HEK293T (cell line): ENCODE results near the gene OGT.

Source experiments
- CTCF ChIA-PET: fragments of 350-600 bp; formaldehyde crosslinking; extraction: SDS; loops from one replicate; lab custom pipeline; 2021; ENCODE audit warnings: antibody characterized with exemption, inconsistent platforms; lab: Yijun Ruan, JAX
- POLR2A ChIA-PET: fragments of 350-600 bp; formaldehyde crosslinking; extraction: SDS; loops from one replicate; lab custom pipeline; 2020; ENCODE audit warnings: antibody characterized with exemption, inconsistent platforms; lab: Yijun Ruan, JAX
- DNase-seq: peaks from one replicate; pipeline ENCODE4 v3.0.0; 2012; ENCODE audit warnings: mixed read lengths; ENCODE audit errors: extremely low spot score
- ARNT ChIP-seq: fragments of 450-650 bp; IDR thresholded peaks from 2 replicates; pipeline ENCODE4 v1.6.1; 2017; ENCODE audit warnings: mild to moderate bottlenecking
- BHLHE40 ChIP-seq: fragments of 450-650 bp; IDR thresholded peaks from 2 replicates; pipeline ENCODE4 v1.6.1; 2016; ENCODE audit warnings: mild to moderate bottlenecking, moderate library complexity, borderline replicate concordance
- CTBP1 ChIP-seq: fragments of 450-650 bp; IDR thresholded peaks from 2 replicates; pipeline ENCODE4 v1.6.1; 2016; ENCODE audit warnings: borderline replicate concordance
- ELF4 ChIP-seq: fragments of 450-650 bp; IDR thresholded peaks from 2 replicates; pipeline ENCODE4 v1.6.1; 2017; ENCODE audit warnings: antibody characterized with exemption
- FOXA1 ChIP-seq: fragments of 450-650 bp; IDR thresholded peaks from 2 replicates; pipeline ENCODE4 v1.6.1; 2016; ENCODE audit warnings: mild to moderate bottlenecking
- FOXK2 ChIP-seq: fragments of 450-650 bp; IDR thresholded peaks from 2 replicates; pipeline ENCODE4 v1.6.1; 2016; ENCODE audit warnings: mild to moderate bottlenecking
- FOXM1 ChIP-seq: fragments of 450-650 bp; IDR thresholded peaks from 2 replicates; pipeline ENCODE4 v1.6.1; 2017; ENCODE audit warnings: mild to moderate bottlenecking, borderline replicate concordance
- HDGF ChIP-seq: fragments of 450-650 bp; IDR thresholded peaks from 2 replicates; pipeline ENCODE4 v1.6.1; 2017; ENCODE audit warnings: antibody characterized with exemption, borderline replicate concordance
- L3MBTL2 ChIP-seq: fragments of 450-650 bp; conservative IDR thresholded peaks from 2 replicates; pipeline ENCODE4 v1.6.1; 2016; ENCODE audit warnings: mild to moderate bottlenecking
- LEF1 ChIP-seq: fragments of 450-650 bp; IDR thresholded peaks from 2 replicates; pipeline ENCODE4 v1.6.1; 2017; ENCODE audit warnings: mild to moderate bottlenecking, borderline replicate concordance
- NFRKB ChIP-seq: fragments of 450-650 bp; IDR thresholded peaks from 2 replicates; pipeline ENCODE4 v1.6.1; 2016; ENCODE audit warnings: mild to moderate bottlenecking, moderate library complexity
- SP1 ChIP-seq: fragments of 450-650 bp; IDR thresholded peaks from 2 replicates; pipeline ENCODE4 v1.6.1; 2017
- SUZ12 ChIP-seq: fragments of 450-650 bp; IDR thresholded peaks from 2 replicates; pipeline ENCODE4 v1.6.1; 2016; ENCODE audit warnings: mild to moderate bottlenecking
- TARDBP ChIP-seq: fragments of 450-650 bp; IDR thresholded peaks from 2 replicates; pipeline ENCODE4 v1.6.1; 2016
- ZNF384 ChIP-seq: fragments of 450-650 bp; IDR thresholded peaks from 2 replicates; pipeline ENCODE4 v1.6.1; 2016
- TF ChIP-seq, protein P1 (sequence below): fragments of 450-650 bp; IDR thresholded peaks from 2 replicates; pipeline ENCODE4 v1.6.1; 2016

The OGT gene

GRCh38 chrX:71615954-71616353, 83.0 kb downstream of the OGT start:
- CTCF ChIA-PET: no interaction called here
- POLR2A ChIA-PET: no interaction called here
- TF ChIP-seq LEF1 (no peak), TARDBP (no peak), HDGF (no peak), ELF4 (no peak), L3MBTL2 (no peak), FOXA1 (no peak), ZNF384 (no peak), FOXM1 (no peak), ARNT (no peak), FOXK2 (no peak), NFRKB (no peak), SP1 (no peak), CTBP1 (no peak), BHLHE40 (no peak), SUZ12 (no peak)
- TF ChIP-seq, protein P1, sequence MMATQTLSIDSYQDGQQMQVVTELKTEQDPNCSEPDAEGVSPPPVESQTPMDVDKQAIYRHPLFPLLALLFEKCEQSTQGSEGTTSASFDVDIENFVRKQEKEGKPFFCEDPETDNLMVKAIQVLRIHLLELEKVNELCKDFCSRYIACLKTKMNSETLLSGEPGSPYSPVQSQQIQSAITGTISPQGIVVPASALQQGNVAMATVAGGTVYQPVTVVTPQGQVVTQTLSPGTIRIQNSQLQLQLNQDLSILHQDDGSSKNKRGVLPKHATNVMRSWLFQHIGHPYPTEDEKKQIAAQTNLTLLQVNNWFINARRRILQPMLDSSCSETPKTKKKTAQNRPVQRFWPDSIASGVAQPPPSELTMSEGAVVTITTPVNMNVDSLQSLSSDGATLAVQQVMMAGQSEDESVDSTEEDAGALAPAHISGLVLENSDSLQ: no peak
- no peak for DNase-seq

DNA sequence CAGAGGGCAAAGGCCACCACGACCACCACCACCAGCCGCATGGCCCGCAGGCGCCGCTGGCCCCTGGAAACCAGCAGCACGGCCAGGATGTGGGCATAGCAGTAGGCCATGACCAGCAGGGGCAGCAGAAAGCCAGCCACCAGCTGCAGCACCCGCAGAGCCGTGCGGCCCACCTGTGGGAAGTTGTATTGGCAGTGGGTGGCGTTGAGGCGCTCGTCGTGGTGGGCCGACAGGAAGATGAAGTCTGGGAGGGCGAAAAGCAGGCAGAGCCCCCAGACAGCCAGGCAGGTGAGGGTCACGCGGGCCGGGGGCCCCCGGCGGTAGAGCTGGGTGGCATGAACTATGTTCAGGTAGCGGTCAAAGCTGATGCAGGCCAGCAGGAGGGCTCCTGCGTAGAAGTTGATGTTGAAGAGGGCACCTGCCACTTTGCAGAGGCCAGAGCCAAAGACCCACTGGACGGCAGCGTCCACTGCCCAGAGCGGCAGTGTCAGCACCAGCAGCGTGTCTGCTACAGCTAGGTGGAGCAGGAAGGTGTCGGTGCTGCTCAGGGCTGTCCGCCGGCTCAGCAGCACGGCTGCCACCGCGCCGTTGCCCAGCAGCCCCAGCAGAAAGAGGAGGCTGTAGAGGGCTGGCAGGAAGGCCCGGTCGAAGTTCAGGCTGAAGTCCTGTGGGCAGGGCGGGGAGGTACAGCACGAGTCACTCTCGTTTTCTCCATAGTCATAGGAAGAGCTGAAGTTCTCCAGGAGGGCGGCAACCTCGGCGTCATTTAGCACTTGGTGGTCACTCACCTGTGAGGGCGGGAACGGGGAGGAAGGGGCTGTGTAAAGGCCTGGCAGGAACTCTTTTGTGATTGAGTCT, 84.0 kb downstream of the OGT start:
- TF ChIP-seq HDGF (no peak), CTBP1 (no peak), SP1 (no peak), FOXK2 (no peak), ZNF384 (no peak), SUZ12 (no peak), TARDBP (no peak), L3MBTL2 (no peak), FOXM1 (no peak)
- TF ChIP-seq, protein P1: no peak
- CTCF ChIA-PET: no interaction called here
- no peak for DNase-seq
- POLR2A ChIA-PET: no interaction called here

DNA sequence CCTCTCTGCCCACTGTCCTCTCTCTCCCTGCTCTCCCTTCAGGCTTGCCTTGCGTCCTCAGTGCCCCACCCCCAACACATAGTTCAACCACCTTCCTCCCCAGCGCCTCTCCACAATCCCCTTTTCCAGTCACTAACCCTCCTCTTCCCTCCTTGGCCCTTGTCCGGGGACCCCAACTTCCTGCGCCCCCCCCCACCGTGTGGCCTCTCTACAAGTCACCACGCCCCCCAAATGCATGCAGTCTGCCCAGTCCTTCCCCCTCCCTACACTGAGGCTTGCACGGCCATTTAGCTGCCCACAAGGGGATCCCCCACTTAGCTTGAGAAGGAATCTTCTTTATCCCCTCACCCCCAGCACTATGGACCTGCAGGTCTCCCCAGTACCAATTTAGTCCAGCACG, 84.8 kb downstream of the OGT start:
- CTCF ChIA-PET: no interaction called here
- DNase-seq: no peak

DNA sequence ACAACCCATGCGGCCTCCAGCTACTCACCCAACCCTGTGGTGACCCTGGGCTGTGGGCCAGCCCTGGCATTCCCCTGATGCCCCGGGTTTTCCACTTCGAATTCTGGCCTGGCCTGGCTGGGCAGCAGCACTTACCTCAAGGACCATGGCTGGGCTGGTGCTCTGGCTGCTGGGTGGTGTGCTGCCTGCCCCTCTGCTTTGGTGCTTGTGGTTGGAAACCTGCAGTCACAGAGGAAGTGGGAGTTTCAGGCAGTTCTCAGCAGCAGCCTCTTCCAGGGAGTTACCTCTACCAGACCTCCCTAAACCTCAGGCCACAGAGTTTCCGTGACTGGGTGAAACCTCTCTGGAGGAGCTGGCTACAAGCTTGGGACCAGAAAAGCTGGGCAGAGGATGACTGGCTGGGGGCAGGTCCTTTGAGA, 85.4 kb downstream of the OGT start, which contains the start of gene CXCR3:
CXCR3 (minus strand) TSS at position 209 of the 419 bp plus-strand sequence; CDS start at position 147, 62 bp downstream.
- POLR2A ChIA-PET: no interaction called here
- TF ChIP-seq LEF1 (no peak), CTBP1 (no peak), NFRKB (no peak), ZNF384 (no peak), ELF4 (no peak)
- TF ChIP-seq, protein P1: no peak
- CTCF ChIA-PET: no interaction called here
- DNase-seq: no peak

More for the DNA sequence above, 84.8 kb downstream of the OGT start:
- TF ChIP-seq SUZ12 (no peak), HDGF (no peak), LEF1 (no peak), FOXK2 (no peak), SP1 (no peak), ELF4 (no peak), NFRKB (no peak), CTBP1 (no peak), FOXA1 (no peak), ARNT (no peak), FOXM1 (no peak), L3MBTL2 (no peak), TARDBP (no peak), ZNF384 (no peak), BHLHE40 (no peak)
- TF ChIP-seq, protein P1: no peak
- POLR2A ChIA-PET: no interaction called here

DNA sequence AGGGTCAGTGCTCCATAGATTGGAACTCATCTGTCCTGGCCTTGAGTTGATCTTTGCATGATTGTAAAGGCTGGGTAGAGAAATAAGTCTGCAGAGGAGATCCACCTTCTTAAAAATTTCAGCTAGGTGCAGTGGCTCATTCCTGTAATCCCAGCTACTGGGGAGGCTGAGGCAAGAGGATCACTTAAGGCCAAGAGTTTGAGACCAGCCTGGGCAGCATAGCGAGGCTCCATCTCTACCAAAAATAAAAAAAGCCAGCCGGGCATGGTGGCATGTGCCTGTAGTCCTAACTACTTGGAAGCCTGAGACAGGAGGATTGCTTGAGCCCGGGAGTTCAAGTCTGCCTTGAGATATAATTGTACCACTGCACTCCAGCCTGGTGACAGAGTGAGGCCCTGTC, 85.9 kb downstream of the OGT start:
- no peak for DNase-seq
- TF ChIP-seq SP1 (no peak), SUZ12 (no peak), FOXK2 (no peak), CTBP1 (no peak)
- POLR2A ChIA-PET: no interaction called here
- CTCF ChIA-PET: no interaction called here

GRCh38 chrX:71619193-71619592, 86.3 kb downstream of the OGT start:
- CTCF ChIA-PET: interaction anchor here (0.6 kb wide), 1 partner anchor 92 kb away, joined by 3 read pairs; no protein-coding TSS in a partner anchor
- TF ChIP-seq ELF4 (no peak), FOXA1 (no peak), TARDBP (no peak), CTBP1 (no peak), NFRKB (no peak), ZNF384 (no peak), LEF1 (no peak), ARNT (no peak), BHLHE40 (no peak), SUZ12 (no peak), HDGF (no peak), FOXK2 (no peak)
- TF ChIP-seq, protein P1: no peak
- no peak for DNase-seq
- POLR2A ChIA-PET: no interaction called here
